ENCODE results near the gene L3MBTL4. TPM values are rescaled to one million over a fixed set of nuclear protein-coding genes. Genes with fewer than 3 reads are reported as not detected.

The L3MBTL4 gene
- total RNA-seq, 1 donor from 2014 or later: 0.26 TPM

GRCh38 chr18:6239716-6240115 lies 175.0 kb downstream of the L3MBTL4 start:
- Mint-ChIP-seq H3K4me3 (no peak overlapping the region), H3K4me1 (ENCODE audit: low read depth) (no peaks in the 10 kb centered on the region), H3K27me3 (ENCODE audit: insufficient read depth) (no peaks in the 10 kb centered on the region), H3K9me3 (no peaks in the 10 kb centered on the region), H3K27ac (no peak overlapping the region), H3K36me3 (ENCODE audit: low read depth) (no peaks in the 10 kb centered on the region)
- DNase-seq (ENCODE audit: low spot score): no peak
- intact Hi-C loops (cut with micrococcal nuclease): no loop called here

GRCh38 chr18:6236258-6236657 lies 178.5 kb downstream of the L3MBTL4 start:
- Mint-ChIP-seq H3K9me3 (peaks cover 4% of the 10 kb centered on the region), H3K36me3 (ENCODE audit: low read depth) (no peaks in the 10 kb centered on the region), H3K27me3 (ENCODE audit: insufficient read depth) (no peaks in the 10 kb centered on the region), H3K27ac (no peak overlapping the region), H3K4me1 (ENCODE audit: low read depth) (no peaks in the 10 kb centered on the region), H3K4me3 (no peak overlapping the region)
- DNase-seq (ENCODE audit: low spot score): no peak
- intact Hi-C loops (cut with micrococcal nuclease): no loop called here

- Mint-ChIP-seq H3K4me3 (no peak overlapping the region), H3K27me3 (ENCODE audit: insufficient read depth) (peaks cover under 1% of the 10 kb centered on the region), H3K9me3 (no peaks in the 10 kb centered on the region), H3K36me3 (ENCODE audit: low read depth) (no peaks in the 10 kb centered on the region), H3K27ac (no peak overlapping the region), H3K4me1 (ENCODE audit: low read depth) (no peaks in the 10 kb centered on the region)
- DNase-seq (ENCODE audit: low spot score): no peak
- intact Hi-C loops (cut with micrococcal nuclease): no loop called here
Observed at GRCh38 chr18:6222271-6222670, 192.4 kb downstream of the L3MBTL4 start.

- peaks cover 2% of the 10 kb centered on the region for H3K27me3 Mint-ChIP-seq (ENCODE audit: insufficient read depth)
- intact Hi-C loops (cut with micrococcal nuclease): no loop called here
- no peaks in the 10 kb centered on the region for H3K4me1 Mint-ChIP-seq (ENCODE audit: low read depth)
- no peak for DNase-seq (ENCODE audit: low spot score)
- H3K9me3 Mint-ChIP-seq: no peaks in the 10 kb centered on the region
- no peaks in the 10 kb centered on the region for H3K36me3 Mint-ChIP-seq (ENCODE audit: low read depth)
- no peak overlapping the region for H3K4me3 Mint-ChIP-seq
- H3K27ac Mint-ChIP-seq: no peak overlapping the region
Observed at GRCh38 chr18:6221602-6222014, 193.1 kb downstream of the L3MBTL4 start.

GRCh38 chr18:6220129-6220528 lies 194.6 kb downstream of the L3MBTL4 start:
- Mint-ChIP-seq H3K9me3 (no peaks in the 10 kb centered on the region), H3K27me3 (ENCODE audit: insufficient read depth) (peaks cover 2% of the 10 kb centered on the region), H3K4me3 (no peak overlapping the region), H3K4me1 (ENCODE audit: low read depth) (no peaks in the 10 kb centered on the region), H3K27ac (no peak overlapping the region), H3K36me3 (ENCODE audit: low read depth) (no peaks in the 10 kb centered on the region)
- no peak for DNase-seq (ENCODE audit: low spot score)
- intact Hi-C loops (cut with micrococcal nuclease): no loop called here

GRCh38 chr18:6219116-6219717 lies 195.5 kb downstream of the L3MBTL4 start:
- Mint-ChIP-seq H3K4me3 (no peak overlapping the region), H3K27me3 (ENCODE audit: insufficient read depth) (peaks cover 2% of the 10 kb centered on the region), H3K9me3 (no peaks in the 10 kb centered on the region), H3K36me3 (ENCODE audit: low read depth) (no peaks in the 10 kb centered on the region), H3K27ac (no peak overlapping the region), H3K4me1 (ENCODE audit: low read depth) (no peaks in the 10 kb centered on the region)
- intact Hi-C loops (cut with micrococcal nuclease): no loop called here
- DNase-seq (ENCODE audit: low spot score): no peak

GRCh38 chr18:6215888-6216287 lies 198.8 kb downstream of the L3MBTL4 start:
- DNase-seq (ENCODE audit: low spot score): no peak
- H3K27me3 Mint-ChIP-seq (ENCODE audit: insufficient read depth): peaks cover 2% of the 10 kb centered on the region
- H3K9me3 Mint-ChIP-seq: no peaks in the 10 kb centered on the region
- intact Hi-C loops (cut with micrococcal nuclease): no loop called here
- H3K27ac Mint-ChIP-seq: no peak overlapping the region
- H3K4me3 Mint-ChIP-seq: no peak overlapping the region
- H3K4me1 Mint-ChIP-seq (ENCODE audit: low read depth): no peaks in the 10 kb centered on the region
- no peaks in the 10 kb centered on the region for H3K36me3 Mint-ChIP-seq (ENCODE audit: low read depth)

- Mint-ChIP-seq H3K27me3 (ENCODE audit: insufficient read depth) (no peaks in the 10 kb centered on the region), H3K9me3 (no peaks in the 10 kb centered on the region), H3K4me1 (ENCODE audit: low read depth) (no peaks in the 10 kb centered on the region), H3K4me3 (no peak overlapping the region), H3K27ac (no peak overlapping the region), H3K36me3 (ENCODE audit: low read depth) (no peaks in the 10 kb centered on the region)
- intact Hi-C loops (cut with micrococcal nuclease): no loop called here
- DNase-seq (ENCODE audit: low spot score): no peak
Observed at GRCh38 chr18:6211174-6211504, 203.6 kb downstream of the L3MBTL4 start.

- no peak overlapping the region for H3K27ac Mint-ChIP-seq
- H3K9me3 Mint-ChIP-seq: no peaks in the 10 kb centered on the region
- intact Hi-C loops (cut with micrococcal nuclease): no loop called here
- H3K36me3 Mint-ChIP-seq (ENCODE audit: low read depth): no peaks in the 10 kb centered on the region
- no peak overlapping the region for H3K4me3 Mint-ChIP-seq
- H3K4me1 Mint-ChIP-seq (ENCODE audit: low read depth): no peaks in the 10 kb centered on the region
- no peaks in the 10 kb centered on the region for H3K27me3 Mint-ChIP-seq (ENCODE audit: insufficient read depth)
- no peak for DNase-seq (ENCODE audit: low spot score)
Observed at GRCh38 chr18:6210349-6211173, 204.2 kb downstream of the L3MBTL4 start.

GRCh38 chr18:6207941-6208340 lies 206.8 kb downstream of the L3MBTL4 start:
- intact Hi-C loops (cut with micrococcal nuclease): no loop called here
- Mint-ChIP-seq H3K27ac (no peak overlapping the region), H3K27me3 (ENCODE audit: insufficient read depth) (no peaks in the 10 kb centered on the region), H3K4me1 (ENCODE audit: low read depth) (no peaks in the 10 kb centered on the region), H3K36me3 (ENCODE audit: low read depth) (no peaks in the 10 kb centered on the region), H3K4me3 (no peak overlapping the region), H3K9me3 (no peaks in the 10 kb centered on the region)
- DNase-seq (ENCODE audit: low spot score): no peak

- no peaks in the 10 kb centered on the region for H3K9me3 Mint-ChIP-seq
- H3K36me3 Mint-ChIP-seq (ENCODE audit: low read depth): no peaks in the 10 kb centered on the region
- intact Hi-C loops (cut with micrococcal nuclease): no loop called here
- H3K4me3 Mint-ChIP-seq: no peak overlapping the region
- H3K27ac Mint-ChIP-seq: no peak overlapping the region
- H3K27me3 Mint-ChIP-seq (ENCODE audit: insufficient read depth): no peaks in the 10 kb centered on the region
- H3K4me1 Mint-ChIP-seq (ENCODE audit: low read depth): no peaks in the 10 kb centered on the region
- DNase-seq (ENCODE audit: low spot score): no peak
Observed at GRCh38 chr18:6207116-6207515, 207.6 kb downstream of the L3MBTL4 start.

GRCh38 chr18:6205706-6206105 lies 209.0 kb downstream of the L3MBTL4 start:
- no peaks in the 10 kb centered on the region for H3K4me1 Mint-ChIP-seq (ENCODE audit: low read depth)
- DNase-seq (ENCODE audit: low spot score): no peak
- no peak overlapping the region for H3K27ac Mint-ChIP-seq
- H3K4me3 Mint-ChIP-seq: no peak overlapping the region
- H3K27me3 Mint-ChIP-seq (ENCODE audit: insufficient read depth): no peaks in the 10 kb centered on the region
- H3K36me3 Mint-ChIP-seq (ENCODE audit: low read depth): no peaks in the 10 kb centered on the region
- H3K9me3 Mint-ChIP-seq: no peaks in the 10 kb centered on the region
- intact Hi-C loops (cut with micrococcal nuclease): no loop called here

GRCh38 chr18:6204476-6204875 lies 210.2 kb downstream of the L3MBTL4 start:
- Mint-ChIP-seq H3K36me3 (ENCODE audit: low read depth) (no peaks in the 10 kb centered on the region), H3K27me3 (ENCODE audit: insufficient read depth) (no peaks in the 10 kb centered on the region), H3K27ac (no peak overlapping the region)

More at GRCh38 chr18:6204476-6204875, 210.2 kb downstream of the L3MBTL4 start:
- H3K4me3 Mint-ChIP-seq: no peak overlapping the region
- H3K9me3 Mint-ChIP-seq: no peaks in the 10 kb centered on the region
- intact Hi-C loops (cut with micrococcal nuclease): no loop called here
- no peaks in the 10 kb centered on the region for H3K4me1 Mint-ChIP-seq (ENCODE audit: low read depth)
- no peak for DNase-seq (ENCODE audit: low spot score)
